Liver (tissue), 9 donors: Measurements from ENCODE around the gene KIRREL3. TPM values are rescaled to one million over a fixed set of nuclear protein-coding genes. Genes with fewer than 3 reads are reported as not detected.

Source experiments
- DNase-seq: peaks from one replicate; pipeline ENCODE4 v3.0.0-alpha.2; 2017; ENCODE audit warnings: low spot score
- H3K27ac ChIP-seq, 2 donors: one replicate each; pipeline ENCODE4 v1.7.0; 2013; ENCODE audit warnings: inconsistent platforms in 2 of 2, low read length in 2 of 2, control low read depth in 1 of 2, low read depth in 1 of 2, mild to moderate bottlenecking in 1 of 2
- H3K27me3 ChIP-seq, 4 donors: one replicate each; pipeline versions ENCODE4 v1.6.1 to v1.7.0; 2013; ENCODE audit warnings: low read length in 3 of 4, inconsistent platforms in 1 of 4, mild to moderate bottlenecking in 1 of 4, moderate library complexity in 1 of 4; ENCODE audit not compliant: control insufficient read depth in 4 of 4, insufficient read depth in 4 of 4
- H3K36me3 ChIP-seq, 4 donors: one replicate each; pipeline versions ENCODE4 v1.6.1 to v1.7.0; 2013; ENCODE audit warnings: low read length in 3 of 4, mild to moderate bottlenecking in 3 of 4, low read depth in 1 of 4, moderate library complexity in 1 of 4; ENCODE audit not compliant: control insufficient read depth in 4 of 4, insufficient read depth in 3 of 4
- H3K4me1 ChIP-seq, 4 donors: one replicate each; pipeline versions ENCODE4 v1.6.1 to v1.7.0; 2013; ENCODE audit warnings: low read length in 3 of 4, mild to moderate bottlenecking in 3 of 4, moderate library complexity in 1 of 4; ENCODE audit not compliant: control insufficient read depth in 4 of 4, insufficient read depth in 4 of 4
- H3K4me3 ChIP-seq, 3 donors: one replicate each; pipeline versions ENCODE4 v1.6.1 to v1.7.0; 2013; ENCODE audit warnings: low read length in 3 of 3, control low read depth in 1 of 3, low read depth in 1 of 3, mild to moderate bottlenecking in 1 of 3
- H3K9ac ChIP-seq, 2 donors: one replicate each; pipeline ENCODE4 v1.7.0; 2013; ENCODE audit warnings: low read length in 2 of 2, mild to moderate bottlenecking in 2 of 2, moderate library complexity in 2 of 2, control low read depth in 1 of 2, low read depth in 1 of 2
- H3K9me3 ChIP-seq, 4 donors: one replicate each; pipeline versions ENCODE4 v1.6.1 to v1.7.0; 2013; ENCODE audit warnings: low read length in 3 of 4; ENCODE audit not compliant: control insufficient read depth in 4 of 4
- ATF3 ChIP-seq: IDR thresholded peaks from 2 replicates; pipeline ENCODE4 v1.6.1; 2016; ENCODE audit warnings: antibody characterized with exemption
- CTCF ChIP-seq: fragments of 150-350 bp; IDR thresholded peaks from 2 replicates; pipeline ENCODE4 v1.5.1; 2017; ENCODE audit warnings: improper control_type of control experiment, low read depth, low read length; ENCODE audit not compliant: missing input control
- EGR1 ChIP-seq, 2 donors: IDR thresholded peaks; 2 replicates each; pipeline ENCODE4 v1.6.1; 2016 to 2018; ENCODE audit warnings: antibody characterized with exemption in 2 of 2, low read depth in 2 of 2
- FOXA2 ChIP-seq: IDR thresholded peaks from 2 replicates; pipeline ENCODE4 v1.6.1; 2016; ENCODE audit warnings: antibody characterized with exemption
- GABPA ChIP-seq, 2 donors: IDR thresholded peaks in 1 of 2; conservative IDR thresholded peaks in 1 of 2; 2 replicates each; pipeline ENCODE4 v1.6.1; 2016; ENCODE audit warnings: antibody characterized with exemption in 2 of 2, mild to moderate bottlenecking in 1 of 2, moderate library complexity in 1 of 2
- HNF4A ChIP-seq, 2 donors: conservative IDR thresholded peaks; 2 replicates each; pipeline ENCODE4 v1.6.1; 2016; ENCODE audit warnings: antibody characterized with exemption in 2 of 2, mild to moderate bottlenecking in 2 of 2
- HNF4G ChIP-seq: IDR thresholded peaks from 2 replicates; pipeline ENCODE4 v1.6.1; 2016; ENCODE audit warnings: antibody characterized with exemption
- JUND ChIP-seq, 2 donors: IDR thresholded peaks; 2 replicates each; pipeline ENCODE4 v1.6.1; 2016; ENCODE audit warnings: antibody characterized with exemption in 2 of 2
- MAX ChIP-seq: IDR thresholded peaks from 2 replicates; pipeline ENCODE4 v1.6.1; 2016; ENCODE audit warnings: antibody characterized with exemption
- NR2F2 ChIP-seq: IDR thresholded peaks from 2 replicates; pipeline ENCODE4 v1.6.1; 2016; ENCODE audit warnings: antibody characterized with exemption
- RAD21 ChIP-seq, 2 donors: IDR thresholded peaks; 2 replicates each; pipeline ENCODE4 v1.6.1; 2016; ENCODE audit warnings: antibody characterized with exemption in 2 of 2, mild to moderate bottlenecking in 2 of 2
- REST ChIP-seq: IDR thresholded peaks from 2 replicates; pipeline ENCODE4 v1.6.1; 2016; ENCODE audit warnings: antibody characterized with exemption, mild to moderate bottlenecking
- RXRA ChIP-seq, 2 donors: IDR thresholded peaks; 2 replicates each; pipeline ENCODE4 v1.6.1; 2017 to 2018; ENCODE audit warnings: antibody characterized with exemption in 2 of 2, mild to moderate bottlenecking in 1 of 2
- SP1 ChIP-seq: IDR thresholded peaks from 2 replicates; pipeline ENCODE4 v1.6.1; 2018; ENCODE audit warnings: antibody characterized with exemption, mild to moderate bottlenecking
- ZBTB33 ChIP-seq: IDR thresholded peaks from 2 replicates; pipeline ENCODE4 v1.6.1; 2016; ENCODE audit warnings: antibody characterized with exemption
- WGBS: extraction: QIAGEN DNeasy Blood & Tissue Kit; methylation state at CpG from one replicate; pipeline ENCODE4 v1.1.7; 2013; 5-methylcytosine and 5-hydroxymethylcytosine counted together
- polyA plus RNA-seq, 2 donors: library from polyadenylated mRNA; stranded (reverse) in 1 of 2; unstranded in 1 of 2; fragments of 200-250 nt in 1 of 2; fragments of >200 nt in 1 of 2; fragmentation: Nextera tagmentation in 1 of 2; extraction: Ambion mirVana in 1 of 2; gene quantifications; one replicate each; pipeline versions ENCODE4 v1.2.1 to v1.2.3, GENCODE V29; 2013 to 2015
- total RNA-seq, 2 donors: library from RNA; depleted of rRNA; stranded (reverse); fragments of >200 nt; gene quantifications; one replicate each; pipeline ENCODE4 v1.2.3, GENCODE V29; 2014
- donor health status: healthy.
- donor health status: healthy.
- donor health status: healthy.
- donor health status: healthy.
- donor health status: healthy.

Gene KIRREL3
- total and polyA plus RNA-seq, 4 donors, result 0.03 to 0.29 (median 0.08) TPM; not detected in 1

- Histone ChIP-seq H3K4me1 (peaks cover 0 to 3% (median 2%) of the 10 kb centered on the region in 4 donors), H3K36me3 (no peaks in the 10 kb centered on the region), H3K27ac (no peak overlapping the region), H3K27me3 (no peaks in the 10 kb centered on the region), H3K9me3 (no peaks in the 10 kb centered on the region), H3K4me3 (no peak overlapping the region), H3K9ac (no peak overlapping the region)
- no peak for TF ChIP-seq FOXA2
- DNase-seq, result no peak
- WGBS, result 75% methylated on average over 5 of the region's 5 CpGs
These were observed 519.3 kb downstream of the KIRREL3 start for GRCh38 chr11:126481303-126481680.

- Histone ChIP-seq H3K4me3 (no peak overlapping the region), H3K9ac (no peak overlapping the region), H3K27ac (peak overlapping the region; percentile 4 to 52), H3K4me1 (peaks cover 0 to 3% (median 2%) of the 10 kb centered on the region in 4 donors), H3K36me3 (no peaks in the 10 kb centered on the region), H3K9me3 (no peaks in the 10 kb centered on the region), H3K27me3 (no peaks in the 10 kb centered on the region)
- WGBS, result 15% methylated on average over 19 of the region's 19 CpGs
- TF ChIP-seq NR2F2 (no peak), CTCF (peak; percentile 98), RXRA (IDR thresholded peaks at IDR 0.05) (peak in 1 of 2 donors; percentile 31), GABPA (IDR thresholded peaks at IDR 0.05 in 1 of 2, conservative IDR thresholded peaks at IDR 0.05 in 1 of 2) (peak; percentile 50 to 76), FOXA2 (peak; percentile 7), ATF3 (no peak), MAX (peak; percentile 74), ZBTB33 (no peak), HNF4G (no peak), HNF4A (conservative IDR thresholded peaks at IDR 0.05) (no peak), SP1 (peak; percentile 38), REST (no peak), RAD21 (IDR thresholded peaks at IDR 0.05) (peak; percentile 93 to 97), EGR1 (IDR thresholded peaks at IDR 0.05; ENCODE audit: low read depth in 2 of 2) (no peak), JUND (IDR thresholded peaks at IDR 0.05) (no peak)
- peak; percentile 63 for DNase-seq
These were observed 519.9 kb downstream of the KIRREL3 start for GRCh38 chr11:126480410-126481302.
